GM21515 (cell line): Measurements from ENCODE around the gene HNRNPC.
"Not testable (repeated sequence)": the region's sequence is repeated elsewhere in the genome, so short reads cannot be mapped to it uniquely, and the experiment has no call there.

Experiments used
- ATAC-seq: cut with Tn5 transposase; IDR thresholded peaks from one replicate; pipeline ENCODE4 v1.9.1; 2021; ENCODE audit not compliant: unreplicated experiment

The HNRNPC gene

GRCh38 chr14:21213652-21214051 is 55.6 kb downstream of the HNRNPC start:
- ATAC-seq = no peak

GRCh38 chr14:21212824-21213223 is 56.4 kb downstream of the HNRNPC start:
- not testable (repeated sequence) for ATAC-seq

GRCh38 chr14:21211509-21211908 is 57.7 kb downstream of the HNRNPC start:
- no peak for ATAC-seq

- no peak for ATAC-seq
Measured at GRCh38 chr14:21210023-21210422, 59.2 kb downstream of the HNRNPC start.

GRCh38 chr14:21209185-21209584 is 60.1 kb downstream of the HNRNPC start:
- no peak for ATAC-seq

- no peak for ATAC-seq
Measured at GRCh38 chr14:21208554-21208953, 60.7 kb downstream of the HNRNPC start.

GRCh38 chr14:21206753-21207684 is 62.2 kb downstream of the HNRNPC start:
- no peak for ATAC-seq

GRCh38 chr14:21205678-21206581 is 63.3 kb downstream of the HNRNPC start:
- no peak for ATAC-seq

GRCh38 chr14:21205026-21205677 is 64.1 kb downstream of the HNRNPC start:
- no peak for ATAC-seq

- ATAC-seq = no peak
Measured at GRCh38 chr14:21204167-21205025, 64.8 kb downstream of the HNRNPC start.

GRCh38 chr14:21203470-21204166 is 65.6 kb downstream of the HNRNPC start:
- no peak for ATAC-seq

GRCh38 chr14:21202463-21203358 is 66.5 kb downstream of the HNRNPC start:
- no peak for ATAC-seq

GRCh38 chr14:21201732-21202462 is 67.3 kb downstream of the HNRNPC start:
- ATAC-seq = no peak

GRCh38 chr14:21200752-21201461 is 68.3 kb downstream of the HNRNPC start:
- no peak for ATAC-seq

- ATAC-seq = no peak
Measured at GRCh38 chr14:21199611-21200560, 69.4 kb downstream of the HNRNPC start.
